IMR-90 (cell line): Measurements from ENCODE around the gene TBCEL. TPM values are rescaled to one million over a fixed set of nuclear protein-coding genes. Genes with fewer than 3 reads are reported as not detected.

Source experiments
- ATAC-seq: fragments of 200-7000 bp; cut with Tn5 transposase; 2 replicates; pipeline ENCODE4 v1.9.1; 2020; ENCODE audit warnings: low read depth, mild to moderate bottlenecking, moderate library complexity
- BruUV-seq: library from RNA; stranded (reverse); fragments of 400-500 nt; replicated peaks from 2 replicates; lab custom pipeline; 2021; lab: Mats Ljungman, UMichigan
- CTCF ChIA-PET: fragments of 300-600 bp; formaldehyde crosslinking; extraction: SDS; loops from one replicate; lab custom pipeline; 2021; ENCODE audit warnings: antibody characterized with exemption; lab: Yijun Ruan, JAX
- POLR2A ChIA-PET: fragments of 300-600 bp; sonication (Branson Sonifier 250); formaldehyde crosslinking; loops from one replicate; lab custom pipeline; 2022; ENCODE audit warnings: antibody characterized with exemption; ENCODE audit not compliant: unreplicated experiment; lab: Charles Lee
- DNase-seq: peaks from one replicate; pipeline ENCODE4 v3.0.0; 2013
- H2AFZ ChIP-seq: replicated peaks from 2 replicates; pipeline ENCODE3; 2013; ENCODE audit warnings: low read length, mild to moderate bottlenecking; ENCODE audit not compliant: poor library complexity
- H2AK5ac ChIP-seq: 2 replicates; pipeline ENCODE4 v1.6.1; 2013; ENCODE audit warnings: low read depth, low read length, inconsistent platforms
- H2AK9ac ChIP-seq: replicated peaks from 2 replicates; pipeline ENCODE3; 2013; ENCODE audit warnings: mild to moderate bottlenecking, low read depth, low read length, moderate library complexity; ENCODE audit not compliant: poor library complexity
- H2BK120ac ChIP-seq: 2 replicates; pipeline ENCODE4 v1.6.1; 2013; ENCODE audit warnings: low read depth, low read length, inconsistent platforms
- H2BK15ac ChIP-seq: 3 replicates; pipeline ENCODE4 v1.6.1; 2013; ENCODE audit warnings: low read depth, low read length, inconsistent platforms
- H2BK20ac ChIP-seq: 2 replicates; pipeline ENCODE4 v1.6.1; 2013; ENCODE audit warnings: low read depth, mild to moderate bottlenecking, inconsistent platforms, low read length, moderate library complexity
- H2BK5ac ChIP-seq: 2 replicates; pipeline ENCODE4 v1.6.1; 2013; ENCODE audit warnings: mild to moderate bottlenecking, low read depth, low read length, inconsistent platforms; ENCODE audit not compliant: poor library complexity, severe bottlenecking
- H3K14ac ChIP-seq: replicated peaks from 2 replicates; pipeline ENCODE4 v1.6.1; 2013; ENCODE audit warnings: low read depth, low read length, inconsistent platforms
- H3K18ac ChIP-seq: 2 replicates; pipeline ENCODE4 v1.6.1; 2013; ENCODE audit warnings: low read depth, low read length, control low read depth
- H3K23ac ChIP-seq: 2 replicates; pipeline ENCODE4 v1.6.1; 2013; ENCODE audit warnings: low read depth, low read length, inconsistent platforms
- H3K27ac ChIP-seq: 2 replicates; pipeline ENCODE4 v1.5.1; 2013; ENCODE audit warnings: mild to moderate bottlenecking, control low read depth, low read length; ENCODE audit not compliant: insufficient read depth
- H3K27me3 ChIP-seq: 2 replicates; pipeline ENCODE4 v1.6.1; 2013; ENCODE audit warnings: low read length; ENCODE audit not compliant: control insufficient read depth, insufficient read depth
- H3K36me3 ChIP-seq: 2 replicates; pipeline ENCODE4 v1.6.1; 2013; ENCODE audit warnings: low read length, mixed read lengths; ENCODE audit not compliant: control insufficient read depth, insufficient read depth
- H3K4ac ChIP-seq: 2 replicates; pipeline ENCODE4 v1.6.1; 2013; ENCODE audit warnings: low read depth, low read length, inconsistent platforms
- H3K4me1 ChIP-seq: 2 replicates; pipeline ENCODE4 v1.6.1; 2013; ENCODE audit warnings: low read length, mixed read lengths; ENCODE audit not compliant: control insufficient read depth, insufficient read depth
- H3K4me2 ChIP-seq: 2 replicates; pipeline ENCODE4 v1.6.1; 2013; ENCODE audit warnings: low read depth, mild to moderate bottlenecking, control low read depth, low read length, moderate library complexity
- H3K4me3 ChIP-seq: 2 replicates; pipeline ENCODE4 v1.5.1; 2013; ENCODE audit warnings: low read depth, mild to moderate bottlenecking, control low read depth, low read length, moderate library complexity; ENCODE audit not compliant: insufficient read depth
- H3K56ac ChIP-seq: 2 replicates; pipeline ENCODE4 v1.6.1; 2013; ENCODE audit warnings: low read length, inconsistent platforms; ENCODE audit not compliant: insufficient read depth; ENCODE audit errors: extremely low read depth
- H3K79me1 ChIP-seq, 2 experiments: 2 replicates each; pipeline ENCODE4 v1.6.1; 2013; ENCODE audit warnings: low read length in 2 of 2, inconsistent platforms in 1 of 2, low read depth in 1 of 2
- H3K9ac ChIP-seq: 2 replicates; pipeline ENCODE4 v1.6.1; 2013; ENCODE audit warnings: low read depth, low read length, control low read depth
- H3K9me1 ChIP-seq: 2 replicates; pipeline ENCODE4 v1.6.1; 2013; ENCODE audit warnings: low read length, inconsistent platforms; ENCODE audit not compliant: insufficient read depth
- H3K9me3 ChIP-seq: 2 replicates; pipeline ENCODE4 v1.6.1; 2013; ENCODE audit warnings: low read length; ENCODE audit not compliant: control insufficient read depth, insufficient read depth
- H4K20me1 ChIP-seq: 2 replicates; pipeline ENCODE4 v1.6.1; 2013; ENCODE audit warnings: low read length, inconsistent platforms; ENCODE audit not compliant: insufficient read depth
- H4K5ac ChIP-seq: 2 replicates; pipeline ENCODE4 v1.6.1; 2013; ENCODE audit warnings: mild to moderate bottlenecking, low read depth, low read length, control low read depth
- H4K8ac ChIP-seq, 2 experiments: 2 replicates each; pipeline ENCODE4 v1.6.1; 2013; ENCODE audit warnings: low read depth in 2 of 2, low read length in 2 of 2, control low read depth in 1 of 2, inconsistent platforms in 1 of 2
- H4K91ac ChIP-seq: 2 replicates; pipeline ENCODE4 v1.6.1; 2013; ENCODE audit warnings: low read depth, low read length, inconsistent platforms; ENCODE audit not compliant: insufficient read depth
- FOS ChIP-seq: fragments of 150-350 bp; IDR thresholded peaks from 2 replicates; pipeline ENCODE4 v1.6.1; 2016; ENCODE audit warnings: low read depth, low read length
- MAFK ChIP-seq: IDR thresholded peaks from 2 replicates; pipeline ENCODE4 v1.6.1; 2012; ENCODE audit warnings: low read depth, low read length, improper control_type of control experiment
- RCOR1 ChIP-seq: IDR thresholded peaks from 2 replicates; pipeline ENCODE4 v1.6.1; 2012; ENCODE audit warnings: mild to moderate bottlenecking, low read length, improper control_type of control experiment; ENCODE audit not compliant: insufficient replicate concordance
- WGBS, 2 experiments: methylation state at CpG; one replicate each; pipeline versions ENCODE4 v1.1.5 to v1.1.7; 2013; ENCODE audit warnings: missing lambda C conversion rate in 2 of 2; ENCODE audit not compliant: insufficient read length in 1 of 2; ENCODE audit errors: extremely low coverage in 2 of 2; 5-methylcytosine and 5-hydroxymethylcytosine counted together
- dilution Hi-C: fragments of 300-500 bp; cut with HindIII; formaldehyde crosslinking; loops from one replicate; pipeline ENCODE4 v1.14.3; 2018; ENCODE audit warnings: low sequenced_read_pairs; ENCODE audit not compliant: unreplicated experiment
- in situ Hi-C: fragments of 300-500 bp; cut with MboI; formaldehyde crosslinking; loops from 3 replicates; pipeline ENCODE4 v1.14.3; 2019; ENCODE audit warnings: low sequenced_read_pairs, inconsistent platforms, mixed read lengths
- intact Hi-C: fragments of 100-400 bp; cut with micrococcal nuclease; formaldehyde crosslinking; loops from 2 replicates; pipeline ENCODE4 v1.10.0; 2022
- polyA plus RNA-seq, 3 experiments: library from polyadenylated mRNA; depleted of rRNA; stranded (reverse); fragments of >200 nt; gene quantifications; 2 replicates each; pipeline ENCODE4 v1.2.3, GENCODE V29; 2012; ENCODE audit warnings: low replicate concordance in 1 of 3
- total RNA-seq: library from RNA; depleted of rRNA; stranded (reverse); fragments of >200 nt; gene quantifications from 2 replicates; pipeline ENCODE4 v1.2.3, GENCODE V29; 2012

Gene TBCEL
- total and polyA plus RNA-seq, 2 of the 4 experiments (the other 2 are of a cell fraction) = 7.1 to 21.0 TPM

DNA sequence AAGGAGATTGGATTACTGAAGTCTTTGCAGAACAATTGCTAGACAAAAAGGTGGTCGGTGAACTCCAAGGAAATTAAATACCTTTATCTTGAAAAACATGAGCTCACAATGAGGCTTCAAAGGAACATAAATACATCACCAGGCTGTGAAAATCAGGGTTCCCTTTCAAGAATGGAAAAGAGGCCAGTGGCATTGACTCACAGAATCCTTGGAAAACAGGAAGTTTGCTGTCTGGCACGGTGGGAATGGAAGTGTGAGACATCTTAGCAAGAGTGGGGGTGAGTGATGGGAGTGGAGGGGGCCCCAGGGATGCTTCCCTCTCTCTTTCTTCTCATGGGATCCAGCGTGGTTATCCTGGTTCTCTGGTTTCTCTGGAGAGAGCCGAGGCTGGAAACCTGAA lies 48.9 kb upstream of the TBCEL start:
- no peak overlapping the region for H3K27ac ChIP-seq
- no peaks in the 10 kb centered on the region for H3K4me1 ChIP-seq
- H3K27me3 ChIP-seq = peaks cover 33% of the 10 kb centered on the region
- no peaks in the 10 kb centered on the region for H3K79me1 ChIP-seq
- no TSS peak for BruUV-seq
- DNase-seq (no peak), ATAC-seq (no peak)
- H4K91ac ChIP-seq = no peak overlapping the region
- no peak overlapping the region for H2BK15ac ChIP-seq
- no peak overlapping the region for H2AK5ac ChIP-seq
- no peak overlapping the region for H2AK9ac ChIP-seq
- H2BK5ac ChIP-seq = no peak overlapping the region
- whole genome bisulfite sequencing, 2 experiments = no CpG with 5 or more reads among the region's 4 CpGs
- POLR2A ChIA-PET = no interaction called here
- no peak overlapping the region for H2BK120ac ChIP-seq
- no peak overlapping the region for H4K5ac ChIP-seq
- no peaks in the 10 kb centered on the region for H3K9me3 ChIP-seq
- no peak overlapping the region for H3K56ac ChIP-seq
- H3K4me2 ChIP-seq = no peak overlapping the region
- H2AFZ ChIP-seq = no peak overlapping the region
- dilution Hi-C loops = no loop called here
- CTCF ChIA-PET = no interaction called here
- H4K8ac ChIP-seq = no peak overlapping the region
- in situ Hi-C loops = no loop called here
- H4K20me1 ChIP-seq = no peaks in the 10 kb centered on the region
- no peak overlapping the region for H3K14ac ChIP-seq
- no peak overlapping the region for H3K4me3 ChIP-seq
- H3K18ac ChIP-seq = no peak overlapping the region
- H3K9me1 ChIP-seq = no peaks in the 10 kb centered on the region
- no peaks in the 10 kb centered on the region for H3K36me3 ChIP-seq
- H2BK20ac ChIP-seq = no peak overlapping the region
- no peak overlapping the region for H3K9ac ChIP-seq
- H3K23ac ChIP-seq = no peak overlapping the region
- TF ChIP-seq FOS = no peak
- no peak for TF ChIP-seq MAFK
- TF ChIP-seq RCOR1 = no peak
- intact Hi-C loops = no loop called here
- H3K4ac ChIP-seq = no peak overlapping the region
